ENCODE results near the gene ZNF638.

Gene ZNF638

DNA sequence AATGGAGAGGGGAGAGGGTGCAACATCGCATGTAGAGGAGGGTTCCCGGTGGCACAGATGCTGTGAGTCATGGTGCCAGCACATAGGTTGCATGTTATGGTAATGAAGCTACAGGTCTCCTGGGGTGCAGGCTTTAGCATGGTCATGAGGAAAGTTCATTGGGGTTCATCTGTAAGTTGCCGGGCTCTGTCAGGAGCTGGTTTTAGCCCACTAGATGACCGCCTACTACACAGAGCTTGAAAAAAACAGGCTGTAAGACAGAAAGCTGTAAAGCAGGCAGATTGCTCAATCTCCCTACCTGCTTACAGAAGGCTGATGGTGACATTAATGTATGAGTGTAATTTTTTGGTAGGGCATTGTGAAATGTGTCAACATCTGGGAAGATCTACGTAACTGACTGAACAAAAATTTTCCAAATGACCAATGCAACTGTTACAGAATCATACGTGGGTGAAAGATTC, 145.7 kb downstream of the ZNF638 start:
- TF ChIP-seq TAF1 (IDR thresholded peaks at IDR 0.05; ENCODE audit: borderline replicate concordance, insufficient read depth, low read length) (no peak), FOXP2 (optimal IDR thresholded peaks at IDR 0.05; ENCODE audit: borderline replicate concordance, extremely low read depth, extremely low read length, insufficient read depth) (no peak)

DNA sequence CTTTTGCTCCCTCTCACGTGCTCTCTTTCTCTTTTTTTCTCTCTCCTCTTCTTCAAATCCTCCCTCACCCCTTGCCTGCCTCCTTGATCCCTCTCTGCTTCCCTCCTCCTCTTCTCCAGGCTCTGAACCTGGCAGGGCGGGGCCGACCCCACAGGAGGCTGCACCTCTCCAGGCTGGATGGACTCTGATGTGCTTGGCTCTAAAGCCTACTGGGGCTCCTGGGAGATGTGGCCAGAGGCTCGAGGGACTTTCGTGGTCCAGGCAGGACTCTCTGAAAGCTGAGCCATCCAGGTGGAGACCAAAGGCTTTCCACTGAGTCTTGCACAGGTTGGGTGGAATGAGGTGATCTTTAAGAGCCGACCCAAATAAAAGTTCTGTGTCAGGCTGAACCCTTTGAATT, 147.2 kb downstream of the ZNF638 start:
- TF ChIP-seq POLR2AphosphoS5 (IDR thresholded peaks at IDR 0.05; ENCODE audit: low read depth, low read length) (no peak), SIN3A (IDR thresholded peaks at IDR 0.05; ENCODE audit: borderline replicate concordance, insufficient read depth, low read length) (no peak), TAF1 (IDR thresholded peaks at IDR 0.05; ENCODE audit: borderline replicate concordance, insufficient read depth, low read length) (no peak)

DNA sequence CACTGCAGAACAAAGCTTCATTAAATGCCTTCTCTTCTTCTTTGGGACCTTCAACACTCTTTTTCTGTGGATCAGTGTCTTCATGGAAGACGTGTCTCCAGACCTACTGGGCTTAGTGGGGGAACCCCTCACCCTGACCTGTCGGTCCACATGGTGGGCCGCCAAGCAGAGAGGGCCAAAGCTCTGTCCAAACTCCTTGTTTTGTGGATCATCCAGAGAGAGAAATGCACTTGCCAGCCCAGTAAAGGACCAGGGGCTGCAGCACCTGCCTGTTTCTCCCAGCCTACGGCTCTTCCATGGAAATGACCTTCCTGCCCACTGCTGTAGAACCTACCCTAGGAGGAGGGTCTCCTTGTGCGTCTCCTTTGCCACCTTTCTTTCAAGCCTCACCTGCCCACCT, 147.7 kb downstream of the ZNF638 start:
- no peak for TF ChIP-seq POLR2AphosphoS5 (IDR thresholded peaks at IDR 0.05; ENCODE audit: low read depth, low read length)

DNA sequence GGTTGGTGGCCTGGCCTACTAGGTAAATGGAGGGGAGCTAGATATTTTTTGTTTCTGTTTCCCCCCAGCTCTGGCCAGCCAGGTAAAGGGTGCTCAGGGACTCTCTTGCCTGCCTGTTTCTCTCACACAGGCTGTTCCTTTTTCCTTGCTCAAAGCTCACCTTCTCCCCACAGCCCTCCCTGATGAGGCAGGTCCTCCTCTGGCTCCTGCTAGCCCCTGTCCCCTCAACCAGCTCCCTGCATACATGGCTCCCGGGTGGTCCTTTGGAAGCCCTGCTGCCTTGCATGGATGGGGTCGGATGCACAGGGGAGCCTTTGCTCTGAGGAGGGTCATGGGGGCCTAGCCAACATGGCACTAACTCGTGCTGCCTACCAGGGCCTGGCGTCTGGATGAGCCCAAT, 149.5 kb downstream of the ZNF638 start:
- TF ChIP-seq POLR2AphosphoS5 (IDR thresholded peaks at IDR 0.05; ENCODE audit: low read depth, low read length) (no peak), FOXP2 (optimal IDR thresholded peaks at IDR 0.05; ENCODE audit: borderline replicate concordance, extremely low read depth, extremely low read length, insufficient read depth) (no peak), SIN3A (IDR thresholded peaks at IDR 0.05; ENCODE audit: borderline replicate concordance, insufficient read depth, low read length) (no peak), TAF1 (IDR thresholded peaks at IDR 0.05; ENCODE audit: borderline replicate concordance, insufficient read depth, low read length) (no peak)
- TF ChIP-seq, protein P1, sequence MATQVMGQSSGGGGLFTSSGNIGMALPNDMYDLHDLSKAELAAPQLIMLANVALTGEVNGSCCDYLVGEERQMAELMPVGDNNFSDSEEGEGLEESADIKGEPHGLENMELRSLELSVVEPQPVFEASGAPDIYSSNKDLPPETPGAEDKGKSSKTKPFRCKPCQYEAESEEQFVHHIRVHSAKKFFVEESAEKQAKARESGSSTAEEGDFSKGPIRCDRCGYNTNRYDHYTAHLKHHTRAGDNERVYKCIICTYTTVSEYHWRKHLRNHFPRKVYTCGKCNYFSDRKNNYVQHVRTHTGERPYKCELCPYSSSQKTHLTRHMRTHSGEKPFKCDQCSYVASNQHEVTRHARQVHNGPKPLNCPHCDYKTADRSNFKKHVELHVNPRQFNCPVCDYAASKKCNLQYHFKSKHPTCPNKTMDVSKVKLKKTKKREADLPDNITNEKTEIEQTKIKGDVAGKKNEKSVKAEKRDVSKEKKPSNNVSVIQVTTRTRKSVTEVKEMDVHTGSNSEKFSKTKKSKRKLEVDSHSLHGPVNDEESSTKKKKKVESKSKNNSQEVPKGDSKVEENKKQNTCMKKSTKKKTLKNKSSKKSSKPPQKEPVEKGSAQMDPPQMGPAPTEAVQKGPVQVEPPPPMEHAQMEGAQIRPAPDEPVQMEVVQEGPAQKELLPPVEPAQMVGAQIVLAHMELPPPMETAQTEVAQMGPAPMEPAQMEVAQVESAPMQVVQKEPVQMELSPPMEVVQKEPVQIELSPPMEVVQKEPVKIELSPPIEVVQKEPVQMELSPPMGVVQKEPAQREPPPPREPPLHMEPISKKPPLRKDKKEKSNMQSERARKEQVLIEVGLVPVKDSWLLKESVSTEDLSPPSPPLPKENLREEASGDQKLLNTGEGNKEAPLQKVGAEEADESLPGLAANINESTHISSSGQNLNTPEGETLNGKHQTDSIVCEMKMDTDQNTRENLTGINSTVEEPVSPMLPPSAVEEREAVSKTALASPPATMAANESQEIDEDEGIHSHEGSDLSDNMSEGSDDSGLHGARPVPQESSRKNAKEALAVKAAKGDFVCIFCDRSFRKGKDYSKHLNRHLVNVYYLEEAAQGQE (IDR thresholded peaks at IDR 0.05; ENCODE audit: insufficient read depth in 1 of 2, low read depth in 2 of 2, low read length in 2 of 2) = no peak

DNA sequence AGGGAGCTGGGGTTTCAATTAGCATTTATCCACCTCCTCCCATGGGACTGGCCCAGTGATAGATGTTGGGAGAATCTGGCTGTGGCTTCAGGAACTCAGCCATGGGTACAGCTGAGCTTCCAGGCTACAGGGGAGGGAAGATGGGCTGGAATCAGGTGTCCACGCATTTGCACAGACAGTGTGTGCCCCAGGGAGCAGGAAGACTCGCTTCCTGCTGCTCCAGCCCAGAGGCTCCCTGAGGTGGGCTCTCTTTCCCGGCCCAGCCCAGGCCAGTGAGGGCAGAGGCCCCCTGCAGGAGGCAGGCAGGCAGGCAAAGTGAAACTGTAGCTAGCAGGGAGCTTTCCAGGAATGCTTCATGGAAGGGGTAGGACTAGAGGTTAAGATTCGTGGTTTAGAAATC, 150.5 kb downstream of the ZNF638 start:
- no peak for TF ChIP-seq POLR2AphosphoS5 (IDR thresholded peaks at IDR 0.05; ENCODE audit: low read depth, low read length)
- no peak for TF ChIP-seq FOXP2 (optimal IDR thresholded peaks at IDR 0.05; ENCODE audit: borderline replicate concordance, extremely low read depth, extremely low read length, insufficient read depth)
- TF ChIP-seq, protein P1 (IDR thresholded peaks at IDR 0.05; ENCODE audit: insufficient read depth in 1 of 2, low read depth in 2 of 2, low read length in 2 of 2) = no peak
- no peak for TF ChIP-seq SIN3A (IDR thresholded peaks at IDR 0.05; ENCODE audit: borderline replicate concordance, insufficient read depth, low read length)
- no peak for TF ChIP-seq TAF1 (IDR thresholded peaks at IDR 0.05; ENCODE audit: borderline replicate concordance, insufficient read depth, low read length)

DNA sequence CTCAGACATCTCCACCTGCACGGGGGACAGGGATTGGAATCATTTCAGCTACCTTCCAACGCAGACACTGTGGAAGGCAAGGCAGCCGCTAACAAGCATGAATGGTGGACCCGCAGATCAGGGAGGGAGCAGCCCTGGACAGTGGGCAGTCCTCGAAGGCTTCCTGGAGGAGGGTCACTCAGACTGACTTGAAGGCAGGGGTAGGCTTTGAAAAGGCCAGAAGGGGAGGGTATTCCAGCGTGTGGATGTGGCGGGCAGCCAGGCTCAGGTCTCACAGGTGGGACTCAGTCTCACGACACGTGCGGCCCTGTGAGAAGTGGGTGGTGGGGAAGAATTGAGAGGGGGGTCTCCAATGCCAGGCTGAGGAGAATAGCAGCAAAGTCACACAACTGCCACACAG, 151.7 kb downstream of the ZNF638 start:
- TF ChIP-seq SIN3A (IDR thresholded peaks at IDR 0.05; ENCODE audit: borderline replicate concordance, insufficient read depth, low read length) (no peak), POLR2AphosphoS5 (IDR thresholded peaks at IDR 0.05; ENCODE audit: low read depth, low read length) (no peak), FOXP2 (optimal IDR thresholded peaks at IDR 0.05; ENCODE audit: borderline replicate concordance, extremely low read depth, extremely low read length, insufficient read depth) (no peak), TAF1 (IDR thresholded peaks at IDR 0.05; ENCODE audit: borderline replicate concordance, insufficient read depth, low read length) (no peak)
- TF ChIP-seq, protein P1 (IDR thresholded peaks at IDR 0.05; ENCODE audit: insufficient read depth in 1 of 2, low read depth in 2 of 2, low read length in 2 of 2) = no peak

DNA sequence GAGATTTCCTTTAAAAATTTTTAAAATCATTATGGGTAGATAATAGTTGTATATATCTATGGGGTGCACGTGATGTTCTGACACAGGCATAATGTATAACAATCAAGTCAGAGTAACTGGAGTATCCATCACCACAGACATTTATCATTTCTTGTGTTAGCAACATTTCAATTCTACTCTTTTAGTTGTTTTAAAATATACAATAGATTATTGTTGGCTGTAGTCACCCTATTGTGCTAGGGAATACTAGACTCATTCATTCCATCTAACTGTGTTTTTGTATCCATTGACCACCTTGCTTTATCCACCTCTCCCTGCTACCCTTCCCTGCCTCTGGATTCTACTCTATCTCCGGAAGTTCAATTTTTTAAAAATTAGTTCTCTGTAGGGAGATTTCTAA, 152.8 kb downstream of the ZNF638 start:
- TF ChIP-seq SIN3A (IDR thresholded peaks at IDR 0.05; ENCODE audit: borderline replicate concordance, insufficient read depth, low read length) (no peak), POLR2AphosphoS5 (IDR thresholded peaks at IDR 0.05; ENCODE audit: low read depth, low read length) (no peak), FOXP2 (optimal IDR thresholded peaks at IDR 0.05; ENCODE audit: borderline replicate concordance, extremely low read depth, extremely low read length, insufficient read depth) (no peak), TAF1 (IDR thresholded peaks at IDR 0.05; ENCODE audit: borderline replicate concordance, insufficient read depth, low read length) (no peak)
- TF ChIP-seq, protein P1 (IDR thresholded peaks at IDR 0.05; ENCODE audit: insufficient read depth in 1 of 2, low read depth in 2 of 2, low read length in 2 of 2) = no peak
